ENCODE measurements around the gene SIRT2. TPM values are rescaled to one million over a fixed set of nuclear protein-coding genes. Genes with fewer than 3 reads are reported as not detected.

The SIRT2 gene
- total RNA-seq, 1 experiment from 2014 or later: 162 TPM

DNA sequence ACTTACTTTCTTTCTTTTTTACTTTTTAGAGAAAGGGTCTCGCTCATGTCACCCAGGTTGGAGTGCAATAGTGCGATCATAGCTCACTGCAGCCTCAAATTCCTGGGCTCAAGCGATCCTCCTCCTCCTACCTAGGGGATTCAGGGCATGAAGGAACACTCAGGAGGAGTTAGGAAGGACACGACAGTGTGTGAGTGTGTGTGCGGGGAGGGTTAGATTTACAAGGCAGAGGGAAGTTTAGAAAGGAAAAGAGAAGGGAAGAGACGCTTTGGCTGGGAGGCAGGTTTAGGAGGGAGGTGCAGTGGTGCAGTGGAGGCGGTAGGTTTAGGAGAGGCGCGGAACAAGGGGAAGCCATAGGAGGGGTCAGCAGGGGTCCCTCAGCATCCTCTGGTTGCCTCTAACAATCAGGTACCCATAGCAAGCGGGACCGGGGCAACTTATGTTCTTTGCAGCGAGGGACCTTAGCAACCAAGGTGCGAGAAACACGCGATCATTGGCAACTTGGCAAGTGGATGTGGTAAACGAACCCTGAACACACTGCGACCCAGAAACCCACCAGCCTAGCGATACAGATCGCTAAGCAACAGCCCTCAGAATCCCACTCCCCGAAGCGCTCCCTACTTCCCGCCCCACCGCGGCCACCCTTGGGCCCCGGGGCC lies 501 bp downstream of the SIRT2 start:
- Histone ChIP-seq H3K27ac (ENCODE audit: low read length) (peak overlapping the region; percentile 66), H3K4me3 (ENCODE audit: low read depth in 2 of 2, low read length in 2 of 2) (peak overlapping the region; percentile 55 to 75), H3K9me3 (ENCODE audit: control insufficient read depth, insufficient read depth, low read depth, low read length) (peaks cover 6% of the 10 kb centered on the region; the same call in 1 of the 2 replicates), H3K27me3 (ENCODE audit: control insufficient read depth, insufficient read depth, low read length) (no peaks in the 10 kb centered on the region), H3K4me1 (ENCODE audit: control insufficient read depth, insufficient read depth, low read length) (peaks cover 15% of the 10 kb centered on the region), H3K36me3 (ENCODE audit: control insufficient read depth, insufficient read depth, low read length) (no peaks in the 10 kb centered on the region)
- TF ChIP-seq SIN3A (IDR thresholded peaks at IDR 0.05; ENCODE audit: borderline replicate concordance, insufficient read depth, low read depth, low read length) (no peak), TCF7L2 (IDR thresholded peaks at IDR 0.05; ENCODE audit: low read depth, low read length) (no peak), REST (IDR thresholded peaks at IDR 0.05; ENCODE audit: insufficient read depth in 1 of 2, low read depth in 2 of 2, low read length in 1 of 2) (no peak), POLR2AphosphoS5 (IDR thresholded peaks at IDR 0.05; ENCODE audit: low read depth, low read length) (no peak)
- TF ChIP-seq, protein P1, sequence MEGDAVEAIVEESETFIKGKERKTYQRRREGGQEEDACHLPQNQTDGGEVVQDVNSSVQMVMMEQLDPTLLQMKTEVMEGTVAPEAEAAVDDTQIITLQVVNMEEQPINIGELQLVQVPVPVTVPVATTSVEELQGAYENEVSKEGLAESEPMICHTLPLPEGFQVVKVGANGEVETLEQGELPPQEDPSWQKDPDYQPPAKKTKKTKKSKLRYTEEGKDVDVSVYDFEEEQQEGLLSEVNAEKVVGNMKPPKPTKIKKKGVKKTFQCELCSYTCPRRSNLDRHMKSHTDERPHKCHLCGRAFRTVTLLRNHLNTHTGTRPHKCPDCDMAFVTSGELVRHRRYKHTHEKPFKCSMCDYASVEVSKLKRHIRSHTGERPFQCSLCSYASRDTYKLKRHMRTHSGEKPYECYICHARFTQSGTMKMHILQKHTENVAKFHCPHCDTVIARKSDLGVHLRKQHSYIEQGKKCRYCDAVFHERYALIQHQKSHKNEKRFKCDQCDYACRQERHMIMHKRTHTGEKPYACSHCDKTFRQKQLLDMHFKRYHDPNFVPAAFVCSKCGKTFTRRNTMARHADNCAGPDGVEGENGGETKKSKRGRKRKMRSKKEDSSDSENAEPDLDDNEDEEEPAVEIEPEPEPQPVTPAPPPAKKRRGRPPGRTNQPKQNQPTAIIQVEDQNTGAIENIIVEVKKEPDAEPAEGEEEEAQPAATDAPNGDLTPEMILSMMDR (IDR thresholded peaks at IDR 0.05): no peak
- in situ Hi-C loops (cut with HindIII; ENCODE audit: low pct_unique_long_range_greater_than_20kb, low sequenced_read_pairs): no loop called here
- ChIA-PET CTCF (no interaction called here), POLR2A (no interaction called here)
- ATAC-seq: peak; percentile 0
- BruUV-seq (replicated peaks): no TSS peak
- intact Hi-C loops (cut with micrococcal nuclease; ENCODE audit: unreplicated experiment): loop anchor here (5.0 kb wide), 1 partner anchor 47 kb away; no protein-coding TSS in a partner anchor
- no peak for DNase-seq (ENCODE audit: low read depth, low spot score)

GRCh38 chr19:38894968-38895367 lies 4.5 kb downstream of the SIRT2 start:
- DNase-seq (ENCODE audit: low read depth, low spot score): no peak
- ChIA-PET CTCF (interaction anchor here (1.2 kb wide), 1 partner anchor 36 kb away, joined by 3 read pairs; the partner anchor contains the start of genes MRPS12 and SARS2), POLR2A (interaction anchor here (0.5 kb wide), 1 partner anchor 371 kb away, joined by 8 read pairs; no protein-coding TSS in a partner anchor)
- H3K4me1 ChIP-seq (ENCODE audit: control insufficient read depth, insufficient read depth, low read length): peaks cover 10% of the 10 kb centered on the region
- H3K9me3 ChIP-seq (ENCODE audit: control insufficient read depth, insufficient read depth, low read depth, low read length): no peaks in the 10 kb centered on the region
- in situ Hi-C loops (cut with HindIII; ENCODE audit: low pct_unique_long_range_greater_than_20kb, low sequenced_read_pairs) (no loop called here), intact Hi-C loops (cut with micrococcal nuclease; ENCODE audit: unreplicated experiment) (loop anchor here (5.0 kb wide), 1 partner anchor 43 kb away; no protein-coding TSS in a partner anchor)
- no peak overlapping the region for H3K27ac ChIP-seq (ENCODE audit: low read length)
- BruUV-seq (replicated peaks): no TSS peak
- H3K4me3 ChIP-seq (ENCODE audit: low read depth in 2 of 2, low read length in 2 of 2): no peak overlapping the region
- H3K36me3 ChIP-seq (ENCODE audit: control insufficient read depth, insufficient read depth, low read length): no peaks in the 10 kb centered on the region
- TF ChIP-seq TCF7L2 (IDR thresholded peaks at IDR 0.05; ENCODE audit: low read depth, low read length) (no peak), REST (IDR thresholded peaks at IDR 0.05; ENCODE audit: insufficient read depth in 1 of 2, low read depth in 2 of 2, low read length in 1 of 2) (no peak), POLR2AphosphoS5 (IDR thresholded peaks at IDR 0.05; ENCODE audit: low read depth, low read length) (no peak), SIN3A (IDR thresholded peaks at IDR 0.05; ENCODE audit: borderline replicate concordance, insufficient read depth, low read depth, low read length) (no peak)
- TF ChIP-seq, protein P1 (IDR thresholded peaks at IDR 0.05): no peak
- no peak for ATAC-seq
- no peaks in the 10 kb centered on the region for H3K27me3 ChIP-seq (ENCODE audit: control insufficient read depth, insufficient read depth, low read length)

Data from Panc1 (cell line).